GM12878 (cell line): Measurements from ENCODE around the gene TMEM263. TPM values are rescaled to one million over a fixed set of nuclear protein-coding genes. Genes with fewer than 3 reads are reported as not detected.

ENCODE experiments used
- ATAC-seq: fragments of 200-7000 bp; cut with Tn5 transposase; 3 replicates; pipeline ENCODE4 v1.9.1; 2020; ENCODE audit warnings: mild to moderate bottlenecking, moderate library complexity
- BruUV-seq: library from RNA; stranded (reverse); fragments of 400-500 nt; replicated peaks from 2 replicates; lab custom pipeline; 2021; lab: Mats Ljungman, UMichigan
- CTCF ChIA-PET: fragments of 300-600 bp; sonication (Branson Sonifier 250); formaldehyde crosslinking; extraction: SDS; loops from one replicate; lab custom pipeline; 2021; ENCODE audit warnings: inconsistent platforms; lab: Yijun Ruan, JAX
- POLR2A ChIA-PET: fragments of 350-600 bp; formaldehyde crosslinking; extraction: SDS; loops from one replicate; lab custom pipeline; 2021; ENCODE audit warnings: inconsistent platforms; lab: Charles Lee
- RAD21 ChIA-PET: fragments of 300-600 bp; sonication (Branson Sonifier 250); formaldehyde crosslinking; loops from one replicate; lab custom pipeline; 2023; ENCODE audit warnings: antibody characterized with exemption; ENCODE audit not compliant: unreplicated experiment; lab: Charles Lee
- SMC1A ChIA-PET: fragments of 300-600 bp; sonication (Branson Sonifier 250); formaldehyde crosslinking; loops from one replicate; lab custom pipeline; 2023; ENCODE audit not compliant: unreplicated experiment, uncharacterized antibody; lab: Charles Lee
- DNase-seq: peaks from one replicate; pipeline ENCODE4 v3.0.0-alpha.2; 2011; ENCODE audit warnings: low read depth, low spot score
- FAIRE-seq: peaks from 3 replicates; lab custom pipeline; 2011; peaks lifted over from hg19 to GRCh38; lab: Jason Lieb, UNC
- H2AFZ ChIP-seq: 2 replicates; pipeline ENCODE4 v1.6.0; 2011; ENCODE audit warnings: low read depth, low read length, control low read depth; ENCODE audit not compliant: control insufficient read depth
- H3K27ac ChIP-seq: 2 replicates; pipeline ENCODE4 v1.5.1; 2011; ENCODE audit warnings: control low read depth; ENCODE audit not compliant: control insufficient read depth, insufficient read depth
- H3K27me3 ChIP-seq, 2 experiments: replicated peaks in 1 of 2; 2 replicates each; pipeline versions ENCODE4 v1.6.0 to v1.6.1; 2011; ENCODE audit warnings: low read length in 1 of 2; ENCODE audit not compliant: control insufficient read depth in 2 of 2, insufficient read depth in 2 of 2
- H3K36me3 ChIP-seq, 2 experiments: 2 replicates each; pipeline ENCODE4 v1.5.1; 2011; ENCODE audit warnings: low read length in 1 of 2; ENCODE audit not compliant: control insufficient read depth in 2 of 2, insufficient read depth in 2 of 2
- H3K4me1 ChIP-seq: 2 replicates; pipeline ENCODE4 v1.6.1; 2011; ENCODE audit warnings: mild to moderate bottlenecking, low read length, moderate library complexity, mixed read lengths; ENCODE audit not compliant: control insufficient read depth, insufficient read depth
- H3K4me2 ChIP-seq: 2 replicates; pipeline ENCODE4 v1.6.0; 2011; ENCODE audit warnings: control low read depth; ENCODE audit not compliant: control insufficient read depth, insufficient read depth
- H3K4me3 ChIP-seq: fragments of 200-600 bp; sonication (generic); 2 replicates; pipeline ENCODE4 v1.5.1; 2016
- H3K79me2 ChIP-seq: 2 replicates; pipeline ENCODE4 v1.6.0; 2011; ENCODE audit warnings: low read length; ENCODE audit not compliant: control insufficient read depth, insufficient read depth
- H3K9ac ChIP-seq: 2 replicates; pipeline ENCODE4 v1.8.0; 2011; ENCODE audit warnings: low read length, control low read depth, mixed read lengths; ENCODE audit not compliant: control insufficient read depth, insufficient read depth
- H3K9me3 ChIP-seq: replicated peaks from 3 replicates; pipeline ENCODE4 v1.5.1; 2011; ENCODE audit warnings: mild to moderate bottlenecking, low read length; ENCODE audit not compliant: control insufficient read depth, insufficient read depth
- H4K20me1 ChIP-seq: 2 replicates; pipeline ENCODE4 v1.6.0; 2011; ENCODE audit not compliant: control insufficient read depth, insufficient read depth
- ASH2L ChIP-seq: fragments of 300-600, 200-600 bp; sonication (generic); IDR thresholded peaks from 2 replicates; pipeline ENCODE4 v1.6.1; 2017; ENCODE audit warnings: low read depth, mild to moderate bottlenecking, borderline replicate concordance
- BCL11A ChIP-seq: IDR thresholded peaks from 2 replicates; pipeline ENCODE4 v1.6.1; 2011; ENCODE audit warnings: low read depth, low read length
- BHLHE40 ChIP-seq, 2 experiments: fragments of 450-650 bp in 1 of 2; IDR thresholded peaks; 2 replicates each; pipeline ENCODE4 v1.6.1; 2011 to 2017; ENCODE audit warnings: low read depth in 2 of 2, borderline replicate concordance in 1 of 2, improper control_type of control experiment in 1 of 2, low read length in 1 of 2, mild to moderate bottlenecking in 1 of 2
- CREB1 ChIP-seq: IDR thresholded peaks from 2 replicates; pipeline ENCODE4 v1.6.1; 2012; ENCODE audit warnings: low read depth, mild to moderate bottlenecking, inconsistent platforms
- DPF2 ChIP-seq: fragments of 450-650 bp; IDR thresholded peaks from 2 replicates; pipeline ENCODE4 v1.6.1; 2017; ENCODE audit warnings: mild to moderate bottlenecking
- EZH2 ChIP-seq: IDR thresholded peaks from 2 replicates; pipeline ENCODE4 v1.6.1; 2012; ENCODE audit warnings: low read depth, mild to moderate bottlenecking, control low read depth, inconsistent platforms, low read length, borderline replicate concordance; ENCODE audit not compliant: control insufficient read depth
- FOS ChIP-seq: IDR thresholded peaks from 3 replicates; pipeline ENCODE4 v1.6.1; 2011; ENCODE audit warnings: borderline replicate concordance; ENCODE audit not compliant: insufficient read length; ENCODE audit errors: extremely low read depth
- GABPA ChIP-seq: IDR thresholded peaks from 2 replicates; pipeline ENCODE4 v1.6.1; 2014; ENCODE audit warnings: antibody characterized with exemption, low read depth, mild to moderate bottlenecking, inconsistent platforms
- KDM1A ChIP-seq: fragments of 200-600 bp; sonication (generic); IDR thresholded peaks from 2 replicates; pipeline ENCODE4 v1.6.1; 2016; ENCODE audit warnings: borderline replicate concordance
- MYC ChIP-seq: IDR thresholded peaks from 2 replicates; pipeline ENCODE4 v1.6.1; 2011; ENCODE audit warnings: mild to moderate bottlenecking, low read length, moderate library complexity, inconsistent platforms; ENCODE audit not compliant: insufficient read depth, insufficient replicate concordance, insufficient read length, severe bottlenecking
- RB1 ChIP-seq: fragments of 450-650 bp; formaldehyde crosslinking; IDR thresholded peaks from 2 replicates; pipeline ENCODE4 v1.6.1; 2017; ENCODE audit warnings: mild to moderate bottlenecking, borderline replicate concordance
- SPI1 ChIP-seq: IDR thresholded peaks from 2 replicates; pipeline ENCODE4 v1.6.1; 2011; ENCODE audit warnings: low read depth, mild to moderate bottlenecking, low read length, moderate library complexity, borderline replicate concordance; ENCODE audit not compliant: insufficient read depth
- TCF7 ChIP-seq: IDR thresholded peaks from 2 replicates; pipeline ENCODE4 v1.6.1; 2014; ENCODE audit warnings: antibody characterized with exemption, borderline replicate concordance
- YY1 ChIP-seq: IDR thresholded peaks from 2 replicates; pipeline ENCODE4 v1.6.1; 2011; ENCODE audit warnings: low read depth, mild to moderate bottlenecking, low read length
- WGBS: methylation state at CpG from one replicate; pipeline ENCODE4 v1.1.6; 2016; ENCODE audit warnings: low lambda C conversion rate; ENCODE audit not compliant: insufficient replicate concordance, insufficient coverage; ENCODE audit errors: missing lambda C conversion rate; 5-methylcytosine and 5-hydroxymethylcytosine counted together
- in situ Hi-C: fragments of 300-500 bp; cut with MboI; formaldehyde crosslinking; loops from 9 replicates; pipeline ENCODE4 v1.14.3; 2018; ENCODE audit warnings: mixed read lengths
- intact Hi-C: fragments of 100-400 bp; cut with micrococcal nuclease; formaldehyde crosslinking; loops from one replicate; pipeline ENCODE4 v1.14.2; 2022; ENCODE audit not compliant: unreplicated experiment
- polyA plus RNA-seq, 11 experiments: library from polyadenylated mRNA; depleted of rRNA in 4 of 11; unstranded in 6 of 11; stranded (reverse) in 5 of 11; fragments of >200 nt; fragmentation: Nextera tagmentation in 4 of 11; fragmentation: Illumina TruSeq in 1 of 11; extraction: Ambion mirVana in 4 of 11; extraction: Trizol in 1 of 11; gene quantifications; 1 replicate in 1 of 11; 2 replicates in 10 of 11; pipeline versions ENCODE4 v1.2.1 to v1.2.3, GENCODE V29; 2011 to 2016; ENCODE audit warnings: inconsistent platforms in 2 of 11, missing spikeins in 2 of 11, low read depth in 1 of 11
- total RNA-seq, 4 experiments: library from RNA; depleted of rRNA in 3 of 4; stranded (reverse); fragments of >200 nt in 3 of 4; fragmentation: Illumina TruSeq in 1 of 4; extraction: Trizol in 1 of 4; gene quantifications; 2 replicates each; pipeline versions ENCODE4 v1.2.1 to v1.2.3, GENCODE V29; 2013 to 2021
- TF ChIP-seq, protein P1 (sequence below): fragments of 450-650 bp; IDR thresholded peaks from 2 replicates; pipeline ENCODE4 v1.6.1; 2016; ENCODE audit warnings: mild to moderate bottlenecking
- TF ChIP-seq, protein P2 (sequence below): fragments of 450-650 bp; formaldehyde crosslinking; IDR thresholded peaks from 2 replicates; pipeline ENCODE4 v1.4.0; 2020; ENCODE audit warnings: mild to moderate bottlenecking, moderate library complexity

Gene TMEM263
- total and polyA plus RNA-seq, 10 of the 15 experiments (the other 5 are each of a cell fraction or from before 2014, with no cell fraction given): 15.4 to 41.3 (median 27.6) TPM

- ATAC-seq (no peak), DNase-seq (no peak), FAIRE-seq (no peak)
- 92% methylated on average over 12 of the region's 12 CpGs for WGBS
- H3K9ac ChIP-seq: no peak overlapping the region
- no TSS peak for BruUV-seq
- ChIA-PET RAD21 (no interaction called here), POLR2A (no interaction called here), CTCF (interaction anchor here (1.0 kb wide), 1 partner anchor 16 kb away, joined by 3 read pairs; no protein-coding TSS in a partner anchor), SMC1A (interaction anchor here (0.6 to 1.3 kb wide), 6 partner anchors 43 to 615 kb away, joined by 3 to 4 read pairs (median 3); no protein-coding TSS in a partner anchor)
- peaks cover 3% of the 10 kb centered on the region; the same call in 1 of the 2 replicates for H3K4me1 ChIP-seq
- H4K20me1 ChIP-seq: no peaks in the 10 kb centered on the region
- no peaks in the 10 kb centered on the region for H3K27me3 ChIP-seq
- no peak overlapping the region for H3K4me3 ChIP-seq
- H2AFZ ChIP-seq: no peak overlapping the region
- H3K27ac ChIP-seq: no peak overlapping the region
- no peak overlapping the region for H3K4me2 ChIP-seq
- intact Hi-C loops (no loop called here), in situ Hi-C loops (no loop called here)
- no peaks in the 10 kb centered on the region for H3K36me3 ChIP-seq
- peaks cover 5% of the 10 kb centered on the region; the same call in 2 of the 3 replicates for H3K9me3 ChIP-seq
- H3K79me2 ChIP-seq: peaks cover 26% of the 10 kb centered on the region
- no peak for TF ChIP-seq KDM1A
- TF ChIP-seq GABPA: no peak
- no peak for TF ChIP-seq RB1
- no peak for TF ChIP-seq SPI1
- no peak for TF ChIP-seq DPF2
- TF ChIP-seq, protein P1, sequence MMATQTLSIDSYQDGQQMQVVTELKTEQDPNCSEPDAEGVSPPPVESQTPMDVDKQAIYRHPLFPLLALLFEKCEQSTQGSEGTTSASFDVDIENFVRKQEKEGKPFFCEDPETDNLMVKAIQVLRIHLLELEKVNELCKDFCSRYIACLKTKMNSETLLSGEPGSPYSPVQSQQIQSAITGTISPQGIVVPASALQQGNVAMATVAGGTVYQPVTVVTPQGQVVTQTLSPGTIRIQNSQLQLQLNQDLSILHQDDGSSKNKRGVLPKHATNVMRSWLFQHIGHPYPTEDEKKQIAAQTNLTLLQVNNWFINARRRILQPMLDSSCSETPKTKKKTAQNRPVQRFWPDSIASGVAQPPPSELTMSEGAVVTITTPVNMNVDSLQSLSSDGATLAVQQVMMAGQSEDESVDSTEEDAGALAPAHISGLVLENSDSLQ: no peak
- TF ChIP-seq ASH2L: no peak
- TF ChIP-seq EZH2: no peak
- no peak for TF ChIP-seq BHLHE40 (IDR thresholded peaks at IDR 0.05; ENCODE audit: borderline replicate concordance in 1 of 2, low read depth in 2 of 2, low read length in 1 of 2)
- TF ChIP-seq, protein P2, sequence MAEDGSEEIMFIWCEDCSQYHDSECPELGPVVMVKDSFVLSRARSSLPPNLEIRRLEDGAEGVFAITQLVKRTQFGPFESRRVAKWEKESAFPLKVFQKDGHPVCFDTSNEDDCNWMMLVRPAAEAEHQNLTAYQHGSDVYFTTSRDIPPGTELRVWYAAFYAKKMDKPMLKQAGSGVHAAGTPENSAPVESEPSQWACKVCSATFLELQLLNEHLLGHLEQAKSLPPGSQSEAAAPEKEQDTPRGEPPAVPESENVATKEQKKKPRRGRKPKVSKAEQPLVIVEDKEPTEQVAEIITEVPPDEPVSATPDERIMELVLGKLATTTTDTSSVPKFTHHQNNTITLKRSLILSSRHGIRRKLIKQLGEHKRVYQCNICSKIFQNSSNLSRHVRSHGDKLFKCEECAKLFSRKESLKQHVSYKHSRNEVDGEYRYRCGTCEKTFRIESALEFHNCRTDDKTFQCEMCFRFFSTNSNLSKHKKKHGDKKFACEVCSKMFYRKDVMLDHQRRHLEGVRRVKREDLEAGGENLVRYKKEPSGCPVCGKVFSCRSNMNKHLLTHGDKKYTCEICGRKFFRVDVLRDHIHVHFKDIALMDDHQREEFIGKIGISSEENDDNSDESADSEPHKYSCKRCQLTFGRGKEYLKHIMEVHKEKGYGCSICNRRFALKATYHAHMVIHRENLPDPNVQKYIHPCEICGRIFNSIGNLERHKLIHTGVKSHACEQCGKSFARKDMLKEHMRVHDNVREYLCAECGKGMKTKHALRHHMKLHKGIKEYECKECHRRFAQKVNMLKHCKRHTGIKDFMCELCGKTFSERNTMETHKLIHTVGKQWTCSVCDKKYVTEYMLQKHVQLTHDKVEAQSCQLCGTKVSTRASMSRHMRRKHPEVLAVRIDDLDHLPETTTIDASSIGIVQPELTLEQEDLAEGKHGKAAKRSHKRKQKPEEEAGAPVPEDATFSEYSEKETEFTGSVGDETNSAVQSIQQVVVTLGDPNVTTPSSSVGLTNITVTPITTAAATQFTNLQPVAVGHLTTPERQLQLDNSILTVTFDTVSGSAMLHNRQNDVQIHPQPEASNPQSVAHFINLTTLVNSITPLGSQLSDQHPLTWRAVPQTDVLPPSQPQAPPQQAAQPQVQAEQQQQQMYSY (CRISPR knock-in tag): no peak
- no peak for TF ChIP-seq TCF7
- TF ChIP-seq BCL11A: no peak
- TF ChIP-seq FOS: no peak
- TF ChIP-seq MYC: no peak
- TF ChIP-seq YY1: no peak
- TF ChIP-seq CREB1: no peak
Measured at GRCh38 chr12:106953352-106954250, 2.1 kb upstream of the TMEM263 start.
